SJSA1 (cell line): ENCODE data around the gene NDUFS5. TPM values are rescaled to one million over a fixed set of nuclear protein-coding genes. Genes with fewer than 3 reads are reported as not detected.
A peak's percentile ranks its signal among the peaks of the same experiment; 100 is the strongest.
"Not testable (repeated sequence)": the region's sequence is repeated elsewhere in the genome, so short reads cannot be mapped to it uniquely, and the experiment has no call there.

Experiments
- DNase-seq, 2 experiments: peaks; one replicate each; pipeline ENCODE4 v3.0.0-alpha.2; 2015 to 2020; ENCODE audit warnings: low spot score in 2 of 2, low read depth in 1 of 2
- H3K27ac ChIP-seq: fragments of 250-450 bp; sonication (Bioruptor Pico); 2 replicates; pipeline ENCODE4 v1.5.1; 2020; ENCODE audit warnings: mild to moderate bottlenecking, moderate library complexity
- H3K27me3 ChIP-seq: fragments of 250-450 bp; sonication (Bioruptor Pico); replicated peaks from 2 replicates; pipeline ENCODE4 v1.5.1; 2020; ENCODE audit warnings: mild to moderate bottlenecking, moderate library complexity
- H3K36me3 ChIP-seq: fragments of 250-450 bp; sonication (Bioruptor Pico); 2 replicates; pipeline ENCODE4 v1.5.1; 2020; ENCODE audit warnings: mild to moderate bottlenecking
- H3K4me1 ChIP-seq: fragments of 250-450 bp; sonication (Bioruptor Pico); replicated peaks from 2 replicates; pipeline ENCODE4 v1.6.1; 2021; ENCODE audit warnings: mild to moderate bottlenecking
- H3K4me3 ChIP-seq: fragments of 250-450 bp; sonication (Bioruptor Pico); 2 replicates; pipeline ENCODE4 v1.5.1; 2020; ENCODE audit warnings: mild to moderate bottlenecking
- H3K9me3 ChIP-seq: fragments of 250-450 bp; sonication (Bioruptor Pico); replicated peaks from 2 replicates; pipeline ENCODE4 v1.5.1; 2020; ENCODE audit warnings: mild to moderate bottlenecking
- total RNA-seq: library from RNA; depleted of rRNA; stranded (reverse); fragments of >200 nt; shearing (Covaris generic); gene quantifications from 2 replicates; pipeline ENCODE4 v1.2.3, GENCODE V29; 2014

The NDUFS5 gene
- total RNA-seq, 1 experiment from 2014 or later: 540 TPM

DNA sequence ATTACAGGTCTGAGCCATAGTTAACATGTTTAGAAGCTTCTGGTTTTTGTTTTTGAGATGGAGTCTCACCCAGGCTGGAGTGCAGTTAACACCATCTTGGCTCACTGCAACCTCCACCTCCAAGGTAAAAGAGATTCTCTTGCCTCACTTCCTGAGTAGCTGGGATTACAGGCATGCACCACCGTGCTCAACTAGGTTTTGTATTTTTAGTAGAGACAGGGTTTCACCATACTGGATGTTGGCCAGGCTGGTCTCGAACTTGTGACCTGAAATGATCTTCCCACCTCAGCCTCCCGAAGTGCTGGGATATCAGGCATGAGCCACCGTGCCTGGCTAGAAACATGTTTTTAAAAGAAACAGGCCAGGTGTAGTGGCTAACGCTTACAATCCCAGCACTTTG lies 10.5 kb downstream of the NDUFS5 start:
- no peak overlapping the region for H3K27ac ChIP-seq
- no peak for DNase-seq
- H3K9me3 ChIP-seq: no peaks in the 10 kb centered on the region
- no peak overlapping the region for H3K4me3 ChIP-seq
- no peaks in the 10 kb centered on the region for H3K27me3 ChIP-seq
- no peaks in the 10 kb centered on the region for H3K4me1 ChIP-seq
- peaks cover 58% of the 10 kb centered on the region for H3K36me3 ChIP-seq

DNA sequence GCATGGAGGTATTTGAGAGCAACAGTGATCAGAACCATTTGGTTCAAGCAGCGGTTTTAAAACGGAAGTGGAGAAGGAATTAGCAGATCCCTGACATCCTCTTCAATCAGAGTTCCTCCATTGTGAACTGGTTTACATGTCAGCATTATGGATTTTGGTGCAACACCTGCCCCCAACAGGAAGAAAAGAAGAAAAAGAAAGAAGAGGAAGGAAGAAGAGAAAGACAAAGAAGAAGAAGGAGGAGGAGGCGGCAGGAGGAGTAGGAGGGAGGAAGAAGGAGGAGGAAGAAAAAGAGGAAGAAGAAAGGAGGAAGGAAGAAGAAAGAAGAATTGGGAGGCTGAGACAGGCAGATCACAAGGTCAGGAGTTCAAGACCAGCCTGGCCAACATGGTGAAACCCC lies 17.4 kb downstream of the NDUFS5 start:
- Histone ChIP-seq H3K27me3 (no peaks in the 10 kb centered on the region), H3K9me3 (no peaks in the 10 kb centered on the region), H3K4me1 (peaks cover 5% of the 10 kb centered on the region; the same call in 1 of the 2 replicates), H3K27ac (no peak overlapping the region), H3K36me3 (peaks cover 12% of the 10 kb centered on the region), H3K4me3 (no peak overlapping the region)
- DNase-seq: no peak

DNA sequence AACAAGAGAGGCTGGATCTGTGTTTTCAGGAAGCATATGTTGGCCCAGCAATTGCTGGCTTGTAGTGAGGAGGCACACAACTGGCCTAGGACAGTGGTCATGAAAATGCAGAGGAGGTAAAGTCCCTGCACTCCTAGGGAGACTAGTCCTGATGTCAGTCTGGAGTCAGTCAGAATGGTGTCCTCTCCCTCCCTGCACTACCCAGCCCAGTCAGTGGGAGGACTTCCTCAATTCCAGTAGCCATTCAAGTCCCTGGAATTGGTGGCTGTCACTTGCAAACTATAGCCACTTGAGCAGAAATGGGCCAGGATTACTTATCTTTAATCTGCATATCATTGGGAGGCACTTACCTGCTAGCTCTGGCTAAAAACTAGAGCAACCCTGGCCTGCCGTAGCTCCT lies 18.6 kb downstream of the NDUFS5 start:
- H3K4me1 ChIP-seq: peaks cover 5% of the 10 kb centered on the region; the same call in 1 of the 2 replicates
- H3K27ac ChIP-seq: no peak overlapping the region
- no peaks in the 10 kb centered on the region for H3K9me3 ChIP-seq
- no peak overlapping the region for H3K4me3 ChIP-seq
- peaks cover 11% of the 10 kb centered on the region for H3K36me3 ChIP-seq
- no peaks in the 10 kb centered on the region for H3K27me3 ChIP-seq
- no peak for DNase-seq

DNA sequence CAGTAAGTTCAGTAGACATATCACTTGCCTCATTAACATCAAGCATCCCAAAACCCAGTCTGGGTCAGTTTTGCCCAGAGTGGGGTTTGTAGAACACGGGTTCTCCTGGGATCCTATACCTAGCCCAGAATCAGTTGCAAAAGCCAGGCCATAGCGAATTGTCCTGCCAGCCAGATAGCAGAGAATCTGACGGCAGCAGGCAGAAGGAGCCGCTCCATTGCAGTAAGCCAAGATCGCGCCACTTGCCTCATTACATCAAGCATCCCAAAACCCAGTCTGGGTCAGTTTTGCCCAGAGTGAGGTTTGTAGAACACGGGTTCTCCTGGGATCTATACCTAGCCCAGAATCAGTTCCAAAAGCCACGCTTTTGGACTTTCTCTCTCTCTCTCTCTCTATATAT lies 19.1 kb downstream of the NDUFS5 start:
- Histone ChIP-seq H3K4me1 (peaks cover 5% of the 10 kb centered on the region; the same call in 1 of the 2 replicates), H3K9me3 (no peaks in the 10 kb centered on the region), H3K4me3 (no peak overlapping the region), H3K27ac (no peak overlapping the region), H3K36me3 (peaks cover 11% of the 10 kb centered on the region), H3K27me3 (no peaks in the 10 kb centered on the region)
- no peak for DNase-seq

DNA sequence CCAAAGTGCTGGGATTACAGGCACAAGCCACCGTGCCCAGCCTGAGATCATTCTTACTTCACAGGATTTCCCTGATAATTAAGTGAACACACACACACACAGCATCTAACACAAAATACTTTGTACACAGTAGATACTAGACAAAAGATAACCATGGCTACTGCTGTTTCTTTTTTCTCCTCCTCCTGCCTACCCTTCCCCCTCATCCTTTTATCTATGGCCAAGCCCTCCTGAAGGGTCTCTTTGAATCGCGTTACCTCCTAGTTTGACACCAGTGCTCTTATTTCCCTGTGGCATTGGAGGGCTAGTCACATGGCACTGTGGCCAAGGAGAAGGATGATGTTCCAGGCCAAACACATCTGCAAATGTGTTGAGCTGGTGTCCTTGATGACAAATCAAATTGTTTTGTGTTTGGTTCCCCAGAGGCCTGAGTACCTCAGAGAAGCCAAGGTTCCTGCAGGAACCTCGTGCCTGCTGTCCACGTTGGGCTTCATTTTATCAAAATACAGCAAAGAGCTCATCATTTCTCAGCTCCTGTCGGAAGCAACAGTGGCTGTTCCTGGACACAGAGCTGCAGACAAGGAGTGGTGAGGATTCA lies 20.6 kb downstream of the NDUFS5 start:
- Histone ChIP-seq H3K36me3 (peaks cover 7% of the 10 kb centered on the region), H3K4me3 (no peak overlapping the region), H3K27ac (no peak overlapping the region), H3K9me3 (no peaks in the 10 kb centered on the region), H3K4me1 (peaks cover 5% of the 10 kb centered on the region; the same call in 1 of the 2 replicates), H3K27me3 (no peaks in the 10 kb centered on the region)
- no peak for DNase-seq

DNA sequence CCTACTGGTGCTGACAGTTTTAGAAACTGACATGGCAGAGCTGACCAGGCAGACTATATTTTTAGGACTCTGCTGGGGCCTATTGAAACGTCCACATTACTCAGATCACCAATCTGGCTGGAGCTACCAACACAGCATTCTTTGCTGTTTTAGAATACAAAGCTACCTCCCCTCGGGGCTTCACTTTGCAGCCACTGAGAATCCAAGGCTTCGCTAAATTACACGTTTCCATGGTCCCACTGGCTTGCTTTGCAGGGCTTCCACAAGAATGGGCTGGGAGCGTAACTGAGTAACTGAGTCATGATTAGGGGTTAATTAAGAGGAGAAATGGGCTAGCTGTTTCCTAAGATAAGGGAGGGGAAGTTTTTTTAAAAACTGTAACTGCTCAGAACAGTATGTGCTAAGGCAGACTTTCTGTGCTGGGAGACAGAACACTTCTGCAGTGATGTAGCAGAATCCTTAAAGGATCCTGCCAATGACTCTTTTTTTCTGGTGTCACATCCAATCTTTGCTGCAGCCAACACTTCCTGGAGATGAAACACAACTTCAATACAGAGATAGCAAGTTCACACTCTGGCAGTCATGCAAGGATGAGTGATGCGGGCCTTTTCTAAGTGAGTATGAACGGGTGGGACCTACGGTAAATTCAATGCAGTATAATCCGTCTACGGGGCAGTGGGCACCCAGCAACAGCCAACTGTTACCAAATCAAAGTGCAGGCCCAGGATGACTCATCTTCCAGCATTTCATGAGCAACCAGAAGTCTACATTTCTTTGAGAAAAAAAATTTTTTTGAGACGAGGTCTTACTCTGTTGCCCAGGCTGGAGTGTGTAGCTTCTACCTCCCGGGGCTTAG lies 21.5 kb downstream of the NDUFS5 start:
- Histone ChIP-seq H3K4me3 (no peak overlapping the region), H3K27ac (no peak overlapping the region), H3K4me1 (peaks cover 5% of the 10 kb centered on the region; the same call in 1 of the 2 replicates), H3K9me3 (no peaks in the 10 kb centered on the region), H3K36me3 (peaks cover 7% of the 10 kb centered on the region), H3K27me3 (no peaks in the 10 kb centered on the region)
- peak; percentile 26 to 56 for DNase-seq

DNA sequence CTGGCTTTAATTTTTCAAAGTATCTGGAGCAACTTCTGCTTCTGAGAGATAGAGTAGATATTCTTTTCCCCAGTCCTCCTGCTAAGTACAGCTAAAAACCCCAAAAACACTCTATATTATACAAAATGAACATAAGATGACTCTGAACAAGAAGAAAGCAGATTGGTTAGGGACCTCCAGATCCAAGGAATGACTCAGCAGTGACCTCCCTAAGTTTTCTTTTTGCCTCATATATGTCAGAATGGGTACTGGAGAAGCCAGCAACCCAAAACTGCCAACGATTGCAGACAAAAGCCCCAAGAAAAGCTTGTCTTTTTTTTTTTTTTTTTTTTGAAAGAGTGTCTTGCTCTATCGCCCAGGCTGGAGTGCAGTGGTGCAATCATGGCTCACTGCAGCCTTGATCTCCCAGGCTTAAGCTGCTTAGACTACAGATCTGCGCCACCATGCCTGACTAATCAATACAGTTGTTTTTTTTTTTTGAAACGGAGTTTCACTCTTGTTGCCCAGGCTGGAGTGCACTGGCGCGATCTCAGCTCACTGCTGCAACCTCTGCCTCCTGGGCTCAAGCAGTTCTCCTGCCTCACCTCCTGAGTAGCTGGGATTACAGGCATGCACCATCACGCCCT lies 22.7 kb downstream of the NDUFS5 start:
- Histone ChIP-seq H3K27me3 (no peaks in the 10 kb centered on the region), H3K27ac (no peak overlapping the region)
- DNase-seq: no peak

DNA sequence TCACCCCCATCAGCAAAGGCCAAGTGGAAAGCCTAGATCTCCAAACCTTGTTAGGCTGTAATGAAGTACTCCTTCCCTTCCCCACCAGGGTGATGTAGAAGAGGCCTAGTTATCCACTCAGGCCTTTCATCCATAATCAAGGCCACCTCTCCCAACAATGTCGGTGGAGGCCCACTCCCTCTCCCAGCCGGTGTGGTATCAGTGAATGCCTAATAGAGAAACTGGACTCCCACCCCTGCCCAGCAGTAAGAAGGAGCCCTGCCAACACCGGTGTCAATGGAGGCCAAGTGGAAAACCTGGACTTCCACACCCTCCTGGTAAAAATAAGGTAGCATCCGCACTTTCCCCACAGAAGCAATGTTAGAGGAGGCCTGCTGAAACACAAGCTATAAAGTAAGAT lies 23.9 kb downstream of the NDUFS5 start:
- Histone ChIP-seq H3K27me3 (no peaks in the 10 kb centered on the region), H3K4me3 (no peak overlapping the region), H3K4me1 (peaks cover 5% of the 10 kb centered on the region; the same call in 1 of the 2 replicates), H3K27ac (no peak overlapping the region), H3K36me3 (peaks cover 4% of the 10 kb centered on the region), H3K9me3 (no peaks in the 10 kb centered on the region)
- no peak for DNase-seq

More for the DNA sequence above, 22.7 kb downstream of the NDUFS5 start:
- no peaks in the 10 kb centered on the region for H3K9me3 ChIP-seq
- H3K36me3 ChIP-seq: peaks cover 7% of the 10 kb centered on the region
- H3K4me3 ChIP-seq: no peak overlapping the region
- H3K4me1 ChIP-seq: peaks cover 5% of the 10 kb centered on the region; the same call in 1 of the 2 replicates

DNA sequence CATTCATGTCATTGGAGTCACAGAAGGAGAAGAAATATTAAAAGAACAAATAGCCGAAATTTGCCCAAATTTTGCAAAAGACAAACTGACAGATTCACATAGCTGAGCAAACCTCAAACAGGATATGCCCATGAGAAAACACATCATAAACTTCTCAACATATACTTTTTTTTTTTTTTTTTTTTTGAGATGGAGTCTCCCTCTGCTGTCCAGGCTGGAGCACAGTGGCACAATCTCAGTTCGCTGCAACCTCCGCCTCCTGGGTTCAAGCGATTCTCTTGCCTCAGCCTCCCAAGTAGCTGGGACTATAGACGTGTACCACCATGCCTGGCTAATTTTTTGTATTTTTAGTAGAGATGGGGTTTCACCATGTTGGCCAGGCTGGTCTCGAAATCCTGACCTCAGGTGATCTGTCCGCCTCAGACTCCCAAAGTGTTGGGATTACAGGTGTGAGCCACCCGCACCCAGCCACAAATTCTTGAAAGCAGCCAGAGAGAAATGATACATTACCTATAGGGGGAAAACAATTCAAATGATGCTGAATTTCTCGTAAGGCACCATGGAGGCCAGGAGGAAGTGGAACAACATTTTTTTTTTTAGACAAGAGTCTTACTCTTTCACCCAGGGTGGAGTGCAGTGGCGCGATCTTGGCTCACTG lies 25.2 kb downstream of the NDUFS5 start:
- not testable (repeated sequence) for H3K9me3 ChIP-seq, H3K4me1 ChIP-seq, H3K4me3 ChIP-seq, DNase-seq, H3K27me3 ChIP-seq, H3K27ac ChIP-seq, H3K36me3 ChIP-seq

DNA sequence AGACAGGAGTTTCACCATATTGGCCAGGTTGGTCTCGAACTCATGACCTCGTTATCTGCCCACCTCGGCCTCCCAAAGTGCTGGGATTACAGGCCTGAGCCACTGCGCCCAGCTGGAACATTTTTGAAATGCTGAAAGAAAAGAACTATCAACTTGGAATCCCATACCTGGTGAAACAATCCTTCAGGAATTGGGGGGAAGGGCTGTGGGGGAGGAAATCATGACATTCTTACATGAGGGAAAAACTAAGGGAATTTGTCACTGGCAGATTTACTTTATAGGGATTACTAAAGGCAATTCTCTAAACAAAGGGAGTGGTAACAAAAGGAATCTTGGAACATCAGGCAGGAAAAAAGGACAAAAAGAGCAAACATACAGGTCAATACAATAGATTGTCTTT lies 25.8 kb downstream of the NDUFS5 start:
- Histone ChIP-seq H3K4me1 (peaks cover 5% of the 10 kb centered on the region; the same call in 1 of the 2 replicates), H3K27ac (no peak overlapping the region), H3K4me3 (no peak overlapping the region), H3K36me3 (peaks cover 4% of the 10 kb centered on the region), H3K27me3 (no peaks in the 10 kb centered on the region), H3K9me3 (no peaks in the 10 kb centered on the region)
- no peak for DNase-seq

DNA sequence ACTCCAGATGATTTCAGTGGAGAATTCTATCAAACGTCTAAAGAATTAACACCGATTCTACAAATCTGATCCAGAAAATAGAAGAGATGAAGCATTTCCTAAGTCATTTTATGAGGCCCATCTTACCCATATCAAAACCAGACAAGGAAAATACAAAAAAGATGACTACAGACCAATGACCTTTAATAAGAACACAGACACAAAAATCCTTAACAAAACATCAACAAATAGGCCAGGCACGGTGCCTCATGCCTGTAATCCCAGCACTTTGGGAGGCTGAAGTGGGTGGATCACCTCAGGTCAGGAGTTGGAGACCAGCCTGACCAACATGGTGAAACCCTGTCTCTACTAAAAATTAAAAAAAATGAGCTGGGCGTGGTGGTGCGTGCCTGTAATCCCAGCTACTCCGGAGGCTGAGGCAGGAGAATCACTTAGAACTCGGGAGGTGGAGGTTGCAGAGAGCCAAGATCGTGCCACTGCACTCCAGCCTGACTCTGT lies 29.1 kb downstream of the NDUFS5 start:
- H3K4me3 ChIP-seq, H3K27me3 ChIP-seq, DNase-seq, H3K36me3 ChIP-seq, H3K9me3 ChIP-seq, H3K4me1 ChIP-seq, H3K27ac ChIP-seq: not testable (repeated sequence)

DNA sequence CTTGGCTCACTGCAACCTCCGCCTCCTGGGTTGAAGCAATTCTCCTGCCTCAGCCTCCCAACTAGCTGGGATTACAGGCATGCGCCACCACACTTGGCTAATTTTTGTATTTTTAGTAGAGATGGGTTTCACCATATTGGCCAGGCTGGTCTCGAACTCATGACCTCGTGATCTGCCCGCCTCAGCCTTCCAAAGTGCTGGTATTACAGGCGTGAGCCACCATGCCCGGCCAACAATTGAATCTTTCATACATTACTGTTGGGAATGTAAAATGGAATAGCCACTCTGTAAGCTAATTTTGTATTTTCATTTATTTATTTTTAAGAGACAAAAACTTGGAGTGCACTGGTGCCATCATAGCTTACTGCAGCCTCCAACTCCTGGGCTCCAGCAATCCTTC lies 35.4 kb downstream of the NDUFS5 start:
- not testable (repeated sequence) for H3K9me3 ChIP-seq, DNase-seq, H3K4me3 ChIP-seq, H3K36me3 ChIP-seq, H3K27me3 ChIP-seq, H3K4me1 ChIP-seq, H3K27ac ChIP-seq

DNA sequence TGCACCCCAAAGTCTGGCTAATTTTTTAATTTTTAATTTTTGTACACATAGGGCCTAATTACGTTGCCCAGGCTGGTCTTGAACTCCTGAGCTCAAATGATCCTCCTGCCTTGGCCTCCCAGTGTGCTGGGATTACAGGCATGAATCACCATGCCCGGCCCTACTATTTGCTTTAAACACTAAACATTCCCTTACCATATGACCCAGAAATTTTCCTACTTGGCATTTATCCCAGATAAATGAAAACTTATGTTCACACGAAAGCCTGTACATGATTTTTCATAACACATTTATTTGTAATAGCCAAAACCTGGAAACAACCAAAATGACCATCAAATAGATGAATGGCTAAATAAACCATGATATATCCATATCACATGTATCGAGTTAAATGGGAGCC lies 35.8 kb downstream of the NDUFS5 start:
- no peaks in the 10 kb centered on the region for H3K27me3 ChIP-seq
- no peaks in the 10 kb centered on the region for H3K4me1 ChIP-seq
- H3K9me3 ChIP-seq: no peaks in the 10 kb centered on the region
- no peaks in the 10 kb centered on the region for H3K36me3 ChIP-seq
- no peak overlapping the region for H3K27ac ChIP-seq
- no peak overlapping the region for H3K4me3 ChIP-seq
- DNase-seq: no peak
